CD4-positive, alpha-beta T cell treated with Interleukin-4 for 4 hours (primary cell): ENCODE data around the gene MRPL22.
"Not testable (repeated sequence)": the region's sequence is repeated elsewhere in the genome, so short reads cannot be mapped to it uniquely, and the experiment has no call there.

Experiments
- DNase-seq: peaks from one replicate; pipeline ENCODE4 v3.0.0-alpha.2; 2020

The MRPL22 gene

GRCh38 chr5:154999865-155000264, 59.0 kb downstream of the MRPL22 start:
- DNase-seq, result no peak

DNA sequence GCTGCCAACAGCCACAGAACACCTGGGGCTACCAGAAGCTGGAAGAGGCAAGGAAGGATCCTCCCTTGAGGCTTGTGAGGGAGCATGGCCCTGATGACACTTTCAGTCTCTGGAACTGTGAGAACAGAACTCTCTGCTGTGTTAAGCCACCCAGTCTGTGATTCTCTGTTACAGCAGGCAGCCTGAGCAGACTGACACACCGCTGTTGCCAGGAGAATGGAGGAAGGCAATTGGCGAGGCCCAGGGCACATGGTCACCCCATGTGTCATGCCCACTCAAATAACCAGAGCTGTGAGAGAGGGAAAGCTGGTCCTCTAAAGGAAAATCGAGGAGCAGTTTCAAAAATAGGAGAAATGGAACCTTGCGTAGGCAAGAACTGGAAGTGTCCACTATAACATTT, 60.6 kb downstream of the MRPL22 start:
- DNase-seq, result no peak

DNA sequence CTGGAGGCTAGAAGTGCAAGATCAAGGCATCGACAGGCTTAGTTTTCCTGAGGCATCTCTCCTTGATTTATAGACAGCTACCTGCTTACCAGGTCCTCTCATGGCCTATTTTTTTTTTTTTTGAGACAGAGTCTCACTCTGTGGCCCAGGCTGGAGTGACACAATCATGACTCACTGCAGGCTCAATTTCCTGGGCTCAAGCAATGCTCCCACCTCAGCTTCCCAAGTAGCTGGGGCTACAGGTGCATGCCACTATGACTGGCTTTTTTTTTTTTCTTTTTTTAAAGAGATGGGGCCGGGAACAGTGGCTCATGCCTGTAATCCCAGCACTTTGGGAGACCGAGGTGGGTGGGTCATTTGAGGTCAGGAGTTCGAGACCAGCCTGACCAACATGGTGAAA, 61.8 kb downstream of the MRPL22 start:
- not testable (repeated sequence) for DNase-seq

- DNase-seq, result no peak
These were observed 63.4 kb downstream of the MRPL22 start for GRCh38 chr5:155004138-155004744.

- DNase-seq, result not testable (repeated sequence)
These were observed 65.4 kb downstream of the MRPL22 start for GRCh38 chr5:155006265-155006664.

GRCh38 chr5:155008669-155009068, 67.8 kb downstream of the MRPL22 start:
- no peak for DNase-seq

DNA sequence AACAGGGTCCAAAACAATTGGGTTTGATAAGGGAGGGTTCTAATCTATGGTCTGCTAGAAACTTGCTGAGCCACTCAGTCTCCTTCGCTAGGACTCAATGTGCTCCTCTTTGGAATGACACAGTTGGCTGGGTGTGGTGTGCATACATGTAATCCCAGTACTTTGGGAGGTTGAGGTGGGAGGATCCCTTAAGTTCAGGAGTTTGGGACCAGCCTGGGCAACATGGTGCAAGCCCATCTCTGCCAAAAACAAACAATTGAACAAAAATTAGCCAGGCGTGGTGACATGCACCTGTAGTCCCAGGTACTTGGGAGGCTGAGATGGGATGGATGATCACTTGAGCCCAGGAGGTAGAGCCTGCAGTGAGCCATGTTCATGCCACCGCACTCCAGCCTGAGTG, 70.0 kb downstream of the MRPL22 start:
- no peak for DNase-seq

DNA sequence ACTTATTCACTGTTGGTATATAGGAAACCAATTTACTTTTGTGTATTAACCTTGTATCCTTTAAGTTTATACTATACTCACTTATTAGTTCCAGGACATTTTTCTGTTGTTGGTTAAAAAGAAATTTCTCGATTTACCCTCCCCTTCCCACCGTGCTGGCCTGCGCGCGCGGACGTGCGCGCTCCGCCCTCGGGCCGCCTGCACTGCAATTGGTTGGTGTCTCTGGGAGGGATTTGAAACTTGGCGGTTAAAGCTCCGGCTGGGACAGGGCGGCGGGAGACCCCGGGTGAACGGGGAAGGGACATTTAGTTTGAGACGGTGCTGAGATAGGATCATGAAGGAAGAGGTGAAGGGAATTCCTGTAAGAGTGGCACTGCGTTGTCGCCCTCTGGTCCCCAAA, 72.7 kb downstream of the MRPL22 start, which contains the start of gene KIF4B:
KIF4B (plus strand) TSS at position 230 of the 400 bp plus-strand sequence; CDS start at position 335, 105 bp downstream.
- no peak for DNase-seq

DNA sequence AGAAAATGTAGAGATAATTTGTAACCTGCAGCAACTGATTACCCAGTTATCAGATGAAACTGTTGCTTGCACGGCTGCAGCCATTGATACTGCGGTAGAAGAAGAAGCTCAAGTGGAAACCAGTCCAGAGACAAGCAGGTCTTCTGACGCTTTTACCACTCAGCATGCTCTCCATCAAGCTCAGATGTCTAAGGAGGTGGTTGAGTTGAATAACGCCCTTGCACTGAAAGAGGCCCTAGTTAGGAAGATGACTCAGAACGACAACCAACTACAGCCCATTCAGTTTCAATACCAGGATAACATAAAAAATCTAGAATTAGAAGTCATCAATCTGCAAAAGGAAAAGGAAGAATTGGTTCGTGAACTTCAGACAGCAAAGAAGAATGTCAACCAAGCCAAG, 74.4 kb downstream of the MRPL22 start:
- no peak for DNase-seq

GRCh38 chr5:155017610-155018009, 76.7 kb downstream of the MRPL22 start:
- DNase-seq, result no peak
